ENCODE measurements around the gene CRABP2. TPM values are rescaled to one million over a fixed set of nuclear protein-coding genes. Genes with fewer than 3 reads are reported as not detected.

The CRABP2 gene
- total RNA-seq, 1 donor from 2014 or later: 278 TPM

DNA sequence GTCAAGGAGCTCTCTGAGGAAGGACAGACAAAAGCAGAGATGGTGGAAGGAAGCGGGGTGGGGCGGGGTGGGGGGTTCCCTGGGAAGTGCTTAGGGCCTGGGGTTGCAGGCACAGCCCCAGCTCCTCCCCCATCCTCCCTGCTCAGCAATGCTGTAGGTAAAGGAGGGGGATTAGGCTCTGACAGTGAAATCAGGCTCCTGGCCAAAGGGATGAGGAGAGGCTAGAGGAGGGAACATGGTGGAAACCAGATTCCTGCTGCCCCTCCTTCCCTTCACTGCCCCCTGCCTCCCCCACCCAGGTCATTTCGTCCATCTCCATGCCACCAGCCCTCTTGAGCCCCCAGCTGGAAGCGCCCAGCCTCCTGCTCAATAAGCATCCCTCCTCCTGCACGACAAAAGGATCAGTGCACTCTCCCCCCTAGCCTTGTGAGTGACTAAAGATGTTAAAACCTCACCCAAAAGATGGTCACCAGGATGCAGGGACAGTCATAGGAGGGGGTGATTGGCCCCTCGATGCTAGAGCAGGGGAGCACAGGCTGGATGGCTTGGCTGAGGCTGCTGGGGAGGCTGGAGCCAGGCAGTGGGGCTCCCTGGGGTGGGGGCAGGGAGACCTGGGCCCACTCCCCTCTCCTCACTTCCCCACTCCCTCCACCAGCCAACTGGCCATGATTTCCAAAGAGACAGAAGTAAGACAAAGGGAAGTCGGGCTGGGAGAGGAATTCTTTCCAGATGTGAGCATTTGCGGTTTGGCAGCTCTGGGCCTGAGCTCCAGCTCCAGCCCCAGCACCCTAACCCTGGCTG lies 2.2 kb upstream of the CRABP2 start:
- Histone ChIP-seq H3K9ac (ENCODE audit: low read length) (no peak overlapping the region), H3K4me3 (ENCODE audit: insufficient read depth, low read depth, low read length) (no peak overlapping the region), H3K79me2 (ENCODE audit: insufficient read depth, low read length) (no peaks in the 10 kb centered on the region), H3K4me1 (ENCODE audit: insufficient read depth, low read length) (peaks cover 74% of the 10 kb centered on the region), H3K4me2 (ENCODE audit: low read length) (peak overlapping the region; percentile 37), H3K27ac (ENCODE audit: low read depth, low read length) (no peak overlapping the region), H3K36me3 (ENCODE audit: insufficient read depth, low read length) (no peaks in the 10 kb centered on the region), H4K20me1 (ENCODE audit: insufficient read depth, low read length) (no peaks in the 10 kb centered on the region), H3K9me3 (ENCODE audit: insufficient read depth, low read depth, low read length) (no peaks in the 10 kb centered on the region), H2AFZ (ENCODE audit: low read depth, low read length) (no peak overlapping the region), H3K27me3 (ENCODE audit: insufficient read depth, low read length) (peaks cover 3% of the 10 kb centered on the region)
- H3K36me3 Mint-ChIP-seq (ENCODE audit: low read depth, unreplicated experiment): peaks cover 2% of the 10 kb centered on the region
- no peaks in the 10 kb centered on the region for H3K27me3 Mint-ChIP-seq (ENCODE audit: low read depth, unreplicated experiment)
- no peaks in the 10 kb centered on the region for H3K9me3 Mint-ChIP-seq (ENCODE audit: unreplicated experiment)
- peak overlapping the region; percentile 97 for H3K27ac Mint-ChIP-seq (ENCODE audit: unreplicated experiment)
- FAIRE-seq: no peak
- peaks cover 44% of the 10 kb centered on the region for H3K4me1 Mint-ChIP-seq (ENCODE audit: low read depth, unreplicated experiment)
- H3K4me3 Mint-ChIP-seq (ENCODE audit: unreplicated experiment): peak overlapping the region; percentile 88
- DNase-seq (ENCODE audit: low read depth): no peak
- TF ChIP-seq, protein P1, sequence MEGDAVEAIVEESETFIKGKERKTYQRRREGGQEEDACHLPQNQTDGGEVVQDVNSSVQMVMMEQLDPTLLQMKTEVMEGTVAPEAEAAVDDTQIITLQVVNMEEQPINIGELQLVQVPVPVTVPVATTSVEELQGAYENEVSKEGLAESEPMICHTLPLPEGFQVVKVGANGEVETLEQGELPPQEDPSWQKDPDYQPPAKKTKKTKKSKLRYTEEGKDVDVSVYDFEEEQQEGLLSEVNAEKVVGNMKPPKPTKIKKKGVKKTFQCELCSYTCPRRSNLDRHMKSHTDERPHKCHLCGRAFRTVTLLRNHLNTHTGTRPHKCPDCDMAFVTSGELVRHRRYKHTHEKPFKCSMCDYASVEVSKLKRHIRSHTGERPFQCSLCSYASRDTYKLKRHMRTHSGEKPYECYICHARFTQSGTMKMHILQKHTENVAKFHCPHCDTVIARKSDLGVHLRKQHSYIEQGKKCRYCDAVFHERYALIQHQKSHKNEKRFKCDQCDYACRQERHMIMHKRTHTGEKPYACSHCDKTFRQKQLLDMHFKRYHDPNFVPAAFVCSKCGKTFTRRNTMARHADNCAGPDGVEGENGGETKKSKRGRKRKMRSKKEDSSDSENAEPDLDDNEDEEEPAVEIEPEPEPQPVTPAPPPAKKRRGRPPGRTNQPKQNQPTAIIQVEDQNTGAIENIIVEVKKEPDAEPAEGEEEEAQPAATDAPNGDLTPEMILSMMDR (IDR thresholded peaks at IDR 0.05; ENCODE audit: insufficient read depth, low read depth, low read length): no peak
- TF ChIP-seq EZH2 (IDR thresholded peaks at IDR 0.05; ENCODE audit: insufficient read depth, low read length): no peak

DNA sequence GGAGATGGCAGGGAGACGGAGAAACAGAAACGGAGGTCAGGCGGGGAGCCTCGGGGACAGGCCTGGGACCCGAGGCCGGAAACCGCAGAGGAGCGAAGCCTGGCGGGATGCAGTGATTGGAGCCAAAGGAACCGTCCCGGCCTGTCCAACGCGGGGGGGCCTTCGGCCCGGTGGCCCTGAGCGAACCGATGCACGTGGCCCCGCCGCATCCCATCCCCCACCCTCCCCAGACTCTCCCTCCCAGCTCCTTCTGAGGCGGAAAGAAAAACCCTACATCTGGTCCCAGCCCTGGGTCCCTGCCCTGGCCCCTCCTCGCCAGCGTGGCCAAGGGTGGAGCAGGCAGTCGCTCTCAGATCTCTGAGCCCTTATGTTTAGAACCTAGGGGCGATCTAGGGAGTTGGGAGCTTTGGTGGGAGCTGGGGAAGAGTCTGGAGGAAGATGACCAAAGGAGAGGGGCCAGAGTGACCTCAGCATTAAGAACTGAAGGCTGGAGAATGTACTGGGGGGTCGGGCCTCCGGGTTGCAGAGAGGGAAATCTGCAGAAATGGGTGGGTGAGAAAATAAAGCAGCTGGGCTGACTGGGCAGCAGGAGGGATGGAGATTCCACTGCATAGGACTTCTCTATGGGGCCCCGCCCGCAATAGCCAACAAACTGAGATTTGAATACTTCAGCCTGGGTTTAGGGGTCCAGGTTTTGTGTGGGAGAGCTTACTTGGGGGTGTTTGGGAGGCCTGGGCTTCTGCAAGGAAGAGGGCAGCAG lies 1.5 kb upstream of the CRABP2 start:
- no peaks in the 10 kb centered on the region for H4K20me1 ChIP-seq (ENCODE audit: insufficient read depth, low read length)
- H3K27me3 ChIP-seq (ENCODE audit: insufficient read depth, low read length): peaks cover 3% of the 10 kb centered on the region
- Mint-ChIP-seq H3K27ac (ENCODE audit: unreplicated experiment) (peak overlapping the region; percentile 97), H3K4me3 (ENCODE audit: unreplicated experiment) (peak overlapping the region; percentile 88), H3K36me3 (ENCODE audit: low read depth, unreplicated experiment) (peaks cover 2% of the 10 kb centered on the region), H3K9me3 (ENCODE audit: unreplicated experiment) (no peaks in the 10 kb centered on the region), H3K4me1 (ENCODE audit: low read depth, unreplicated experiment) (peaks cover 44% of the 10 kb centered on the region), H3K27me3 (ENCODE audit: low read depth, unreplicated experiment) (no peaks in the 10 kb centered on the region)
- FAIRE-seq: no peak
- no peak for TF ChIP-seq EZH2 (IDR thresholded peaks at IDR 0.05; ENCODE audit: insufficient read depth, low read length)
- TF ChIP-seq, protein P1 (IDR thresholded peaks at IDR 0.05; ENCODE audit: insufficient read depth, low read depth, low read length): no peak
- H3K27ac ChIP-seq (ENCODE audit: low read depth, low read length): no peak overlapping the region
- no peaks in the 10 kb centered on the region for H3K36me3 ChIP-seq (ENCODE audit: insufficient read depth, low read length)
- peaks cover 74% of the 10 kb centered on the region for H3K4me1 ChIP-seq (ENCODE audit: insufficient read depth, low read length)
- H2AFZ ChIP-seq (ENCODE audit: low read depth, low read length): peak overlapping the region; percentile 58
- peak overlapping the region; percentile 39 for H3K4me3 ChIP-seq (ENCODE audit: insufficient read depth, low read depth, low read length)
- H3K4me2 ChIP-seq (ENCODE audit: low read length): peak overlapping the region; percentile 90
- H3K9me3 ChIP-seq (ENCODE audit: insufficient read depth, low read depth, low read length): no peaks in the 10 kb centered on the region
- no peak for DNase-seq (ENCODE audit: low read depth)
- H3K79me2 ChIP-seq (ENCODE audit: insufficient read depth, low read length): no peaks in the 10 kb centered on the region
- peak overlapping the region; percentile 66 for H3K9ac ChIP-seq (ENCODE audit: low read length)

Measured in astrocyte (in vitro differentiated cells and primary cell).